Mucosa of descending colon (tissue), 3 donors: ENCODE results near the gene AMDHD1. TPM values are rescaled to one million over a fixed set of nuclear protein-coding genes. Genes with fewer than 3 reads are reported as not detected.

Experiments used
- ATAC-seq: fragments of 200-7000 bp; cut with Tn5 transposase; one replicate; pipeline ENCODE4 v1.9.1; 2020; ENCODE audit warnings: mild to moderate bottlenecking, moderate library complexity
- DNase-seq, 3 donors: peaks; one replicate each; pipeline ENCODE4 v3.0.0-alpha.2; 2020
- H3K36me3 ChIP-seq: fragments of 200-600 bp; one replicate; pipeline ENCODE4 v1.8.0; 2021; ENCODE audit warnings: low read depth, mild to moderate bottlenecking
- H3K4me1 ChIP-seq: fragments of 200-600 bp; one replicate; pipeline ENCODE4 v1.8.0; 2021; ENCODE audit warnings: low read depth, mild to moderate bottlenecking
- H3K4me3 ChIP-seq: fragments of 200-600 bp; one replicate; pipeline ENCODE4 v1.8.0; 2021; ENCODE audit warnings: mild to moderate bottlenecking
- H3K9me3 ChIP-seq: fragments of 200-600 bp; one replicate; pipeline ENCODE4 v1.8.0; 2021; ENCODE audit warnings: mild to moderate bottlenecking
- intact Hi-C, 2 donors: fragments of 100-400 bp; cut with DNase I in 1 of 2; cut with micrococcal nuclease in 1 of 2; formaldehyde crosslinking; loops; one replicate each; pipeline versions ENCODE4 v1.11.0 to v1.11.1; 2022; cut with DNase I, micrococcal nuclease
- total RNA-seq, 3 donors: library from RNA; stranded (reverse); fragmentation: NEBNext Ultra II Directional in 2 of 3; extraction: Animal tissue kit (Norgen Biotek cat#: 25700) in 2 of 3; gene quantifications; one replicate each; pipeline versions ENCODE4 v1.2.1 to v1.2.4, GENCODE V29; 2021 to 2023
- TF ChIP-seq, protein P1 (sequence below): fragments of 200-600 bp; IDR thresholded peaks from one replicate; pipeline ENCODE4 v1.8.0; 2022; ENCODE audit warnings: antibody characterized with exemption, mild to moderate bottlenecking
- donor health status: DM: no; HTN: no; CAD: no; lungs with moderate emphysema.
- donor health status: DM: no; HTN: no; CAD: no.
- donor health status: DM: no; HTN: yes; CAD: no.

Gene AMDHD1
- total RNA-seq, 3 donors from 2014 or later = 0.35 to 0.41 TPM; not detected in 1

GRCh38 chr12:95996034-95996658, 53.0 kb downstream of the AMDHD1 start, which contains the start of gene HAL:
Gene HAL, minus strand, starts transcription at chr12:95996344. Its CDS starts 434 bp downstream, at chr12:95995910.
- DNase-seq = peak in 1 of 3 donors; percentile 51
- no peaks in the 10 kb centered on the region for H3K9me3 ChIP-seq
- intact Hi-C loops = no loop called here
- H3K4me1 ChIP-seq = no peaks in the 10 kb centered on the region
- peak; percentile 78 for ATAC-seq
- H3K36me3 ChIP-seq = no peaks in the 10 kb centered on the region
- no peak within 1 kb of the TSS for H3K4me3 ChIP-seq
- TF ChIP-seq, protein P1, sequence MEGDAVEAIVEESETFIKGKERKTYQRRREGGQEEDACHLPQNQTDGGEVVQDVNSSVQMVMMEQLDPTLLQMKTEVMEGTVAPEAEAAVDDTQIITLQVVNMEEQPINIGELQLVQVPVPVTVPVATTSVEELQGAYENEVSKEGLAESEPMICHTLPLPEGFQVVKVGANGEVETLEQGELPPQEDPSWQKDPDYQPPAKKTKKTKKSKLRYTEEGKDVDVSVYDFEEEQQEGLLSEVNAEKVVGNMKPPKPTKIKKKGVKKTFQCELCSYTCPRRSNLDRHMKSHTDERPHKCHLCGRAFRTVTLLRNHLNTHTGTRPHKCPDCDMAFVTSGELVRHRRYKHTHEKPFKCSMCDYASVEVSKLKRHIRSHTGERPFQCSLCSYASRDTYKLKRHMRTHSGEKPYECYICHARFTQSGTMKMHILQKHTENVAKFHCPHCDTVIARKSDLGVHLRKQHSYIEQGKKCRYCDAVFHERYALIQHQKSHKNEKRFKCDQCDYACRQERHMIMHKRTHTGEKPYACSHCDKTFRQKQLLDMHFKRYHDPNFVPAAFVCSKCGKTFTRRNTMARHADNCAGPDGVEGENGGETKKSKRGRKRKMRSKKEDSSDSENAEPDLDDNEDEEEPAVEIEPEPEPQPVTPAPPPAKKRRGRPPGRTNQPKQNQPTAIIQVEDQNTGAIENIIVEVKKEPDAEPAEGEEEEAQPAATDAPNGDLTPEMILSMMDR = no peak

GRCh38 chr12:95997276-95997675, 54.1 kb downstream of the AMDHD1 start:
- no peak for ATAC-seq
- intact Hi-C loops = no loop called here
- no peaks in the 10 kb centered on the region for H3K4me1 ChIP-seq
- H3K9me3 ChIP-seq = no peaks in the 10 kb centered on the region
- TF ChIP-seq, protein P1 = no peak
- H3K36me3 ChIP-seq = no peaks in the 10 kb centered on the region
- H3K4me3 ChIP-seq = no peak overlapping the region
- no peak for DNase-seq

DNA sequence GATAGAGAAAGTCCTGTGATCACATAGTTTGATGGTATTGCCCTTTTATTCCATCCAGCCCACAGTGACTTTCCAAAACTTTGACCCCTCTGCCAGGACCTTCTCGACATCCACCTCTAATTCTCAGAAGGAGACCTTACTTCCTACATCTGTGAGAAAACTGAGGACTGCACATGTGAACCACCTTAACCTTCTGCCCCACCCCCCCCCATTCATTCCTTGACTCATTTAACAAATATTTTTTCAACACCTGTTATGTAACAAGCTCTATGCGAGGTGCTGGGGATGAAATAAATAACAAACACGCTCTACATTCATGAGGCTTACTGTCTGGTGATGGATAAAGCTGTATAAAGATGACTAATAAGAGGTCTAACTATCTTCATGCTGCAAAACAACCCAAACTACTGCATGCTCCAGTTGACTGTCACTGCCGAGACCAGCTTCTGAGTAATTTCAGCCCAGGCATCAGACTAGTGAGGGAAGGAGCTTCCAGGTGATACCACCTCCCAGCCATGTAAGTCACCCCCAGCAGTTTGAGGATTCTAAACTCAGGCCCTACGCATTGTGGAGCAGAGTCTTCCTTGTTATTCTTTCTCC, 54.9 kb downstream of the AMDHD1 start:
- no peaks in the 10 kb centered on the region for H3K9me3 ChIP-seq
- H3K36me3 ChIP-seq = no peaks in the 10 kb centered on the region
- TF ChIP-seq, protein P1 = no peak
- no peak for ATAC-seq
- intact Hi-C loops = no loop called here
- no peak overlapping the region for H3K4me3 ChIP-seq
- no peak for DNase-seq
- H3K4me1 ChIP-seq = no peaks in the 10 kb centered on the region

GRCh38 chr12:95998611-95999286, 55.6 kb downstream of the AMDHD1 start:
- Histone ChIP-seq H3K36me3 (no peaks in the 10 kb centered on the region), H3K9me3 (no peaks in the 10 kb centered on the region), H3K4me1 (no peaks in the 10 kb centered on the region), H3K4me3 (no peak overlapping the region)
- ATAC-seq = peak; percentile 86
- peak in 1 of 3 donors; percentile 58 for DNase-seq
- intact Hi-C loops = no loop called here
- TF ChIP-seq, protein P1 = peak; percentile 21

- no peak for ATAC-seq
- Histone ChIP-seq H3K36me3 (no peaks in the 10 kb centered on the region), H3K4me1 (no peaks in the 10 kb centered on the region), H3K9me3 (no peaks in the 10 kb centered on the region), H3K4me3 (no peak overlapping the region)
- intact Hi-C loops = no loop called here
- TF ChIP-seq, protein P1 = no peak
- DNase-seq = no peak
These were observed 56.4 kb downstream of the AMDHD1 start for GRCh38 chr12:95999484-95999883.
